HG03457 (cell line): ENCODE results near the gene INKA2.
"Not testable (repeated sequence)": the region's sequence is repeated elsewhere in the genome, so short reads cannot be mapped to it uniquely, and the experiment has no call there.

Experiments
- ATAC-seq: cut with Tn5 transposase; IDR thresholded peaks from one replicate; pipeline ENCODE4 v1.9.1; 2021; ENCODE audit warnings: moderate number of reproducible peaks; ENCODE audit not compliant: unreplicated experiment

INKA2 gene

DNA sequence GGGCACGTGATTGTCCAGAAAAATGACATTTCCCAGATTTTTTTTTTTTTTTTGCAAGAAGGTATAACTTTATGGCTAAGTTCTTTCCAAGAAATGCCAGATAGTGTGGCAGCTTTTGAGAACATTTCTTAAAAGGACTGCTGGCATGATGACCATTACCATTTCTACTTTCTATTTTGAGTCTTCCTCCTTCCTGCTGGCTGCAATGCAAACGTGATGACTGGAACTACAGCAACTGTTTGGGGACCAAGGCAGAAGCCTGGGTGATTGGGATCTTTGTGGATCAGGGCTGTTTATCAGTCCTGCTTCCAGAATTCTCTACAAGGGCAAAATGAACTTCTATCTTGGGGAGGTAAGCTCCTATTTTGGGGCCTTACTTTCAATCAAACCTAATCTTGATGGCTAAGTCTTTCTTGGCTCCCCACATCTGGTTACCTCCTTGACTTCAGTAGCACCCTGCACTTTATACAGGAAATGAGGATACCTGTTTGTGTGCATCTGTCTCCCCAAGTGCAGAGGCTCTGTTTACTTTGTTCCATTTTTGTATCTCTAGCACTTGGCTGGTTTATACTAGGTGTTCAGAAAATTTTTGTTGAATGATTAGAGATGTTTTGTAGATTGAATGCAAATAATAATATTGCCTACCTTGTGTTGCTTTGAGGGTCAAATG, 12.8 kb upstream of the INKA2 start:
- no peak for ATAC-seq

DNA sequence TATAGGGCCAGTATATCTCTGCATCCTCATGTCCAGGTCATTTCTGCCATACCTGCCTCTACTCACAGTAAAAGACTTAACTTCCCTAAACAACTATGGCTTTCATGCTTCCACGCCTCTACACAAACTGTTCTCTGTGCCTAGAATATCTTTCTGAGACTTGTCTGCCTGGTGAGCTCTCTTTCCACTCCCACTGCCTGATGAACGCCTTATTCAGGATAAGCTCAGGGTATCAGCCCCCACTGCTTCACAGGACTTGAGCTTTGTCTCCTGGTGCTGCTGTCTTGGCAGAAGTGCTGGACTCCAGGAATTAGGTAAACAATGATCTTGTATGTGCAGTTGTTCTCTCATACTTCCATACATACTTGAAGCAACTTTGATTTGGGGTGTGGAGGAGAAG, 11.7 kb upstream of the INKA2 start:
- ATAC-seq, result no peak

DNA sequence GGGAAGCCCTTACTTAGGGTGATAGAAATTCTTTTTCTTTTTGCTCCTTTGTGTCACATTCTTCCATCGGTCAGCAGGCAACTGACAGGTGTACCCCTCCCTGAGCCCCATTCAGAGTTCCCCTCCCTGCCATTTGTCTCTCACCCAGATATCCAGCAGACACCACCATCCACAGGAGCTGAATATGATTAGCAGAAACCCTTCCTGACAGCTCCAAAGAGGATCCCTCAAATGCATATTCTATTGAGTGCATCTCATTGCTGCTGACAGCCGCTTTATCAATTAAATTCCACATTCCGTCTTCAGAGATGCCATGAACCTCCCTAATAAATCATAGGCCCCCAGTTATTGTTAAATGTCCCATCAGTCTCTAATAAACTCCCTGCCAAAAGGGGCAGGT, 10.4 kb upstream of the INKA2 start:
- ATAC-seq, result no peak

DNA sequence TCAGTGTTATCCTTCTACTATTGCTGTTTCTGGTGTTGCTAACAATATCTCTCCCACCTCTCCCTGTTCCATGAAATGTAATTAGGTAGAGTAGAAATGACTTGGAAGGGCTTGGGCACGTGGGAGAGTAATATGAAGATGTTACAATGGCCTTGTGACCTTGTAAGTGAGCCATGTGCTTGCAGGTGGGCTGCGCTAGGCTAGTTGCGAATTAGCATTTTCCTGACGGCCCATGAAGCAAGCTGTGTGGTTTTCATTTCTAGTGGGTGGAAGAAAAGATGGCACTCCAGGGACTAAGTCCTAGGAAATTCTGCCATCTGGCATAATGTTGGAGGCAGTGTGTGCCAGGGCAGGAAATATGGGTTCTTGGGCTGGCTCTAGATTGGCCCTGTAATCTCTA, 8.8 kb upstream of the INKA2 start:
- no peak for ATAC-seq

DNA sequence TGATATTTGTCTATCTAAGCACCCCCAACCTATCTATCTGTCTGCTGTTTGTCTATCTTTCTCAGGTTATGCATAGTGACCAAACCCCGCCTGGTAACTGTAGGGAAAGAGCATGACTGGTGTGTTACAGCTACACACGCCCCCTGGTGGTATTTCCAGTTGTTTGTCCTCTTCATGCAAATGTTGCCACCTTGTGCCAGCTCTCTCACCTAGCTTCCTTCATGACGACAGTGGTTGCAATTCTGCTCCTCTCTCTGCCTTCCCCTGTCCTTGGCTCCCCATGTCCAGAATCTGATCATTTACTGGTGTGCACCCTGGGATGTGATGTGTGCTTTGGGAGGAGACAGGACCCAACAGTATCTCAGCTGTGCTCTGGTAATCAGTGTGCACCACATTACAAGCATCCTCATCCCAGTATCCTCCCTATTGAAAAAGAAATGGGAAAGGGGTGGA, 8.1 kb upstream of the INKA2 start:
- no peak for ATAC-seq

DNA sequence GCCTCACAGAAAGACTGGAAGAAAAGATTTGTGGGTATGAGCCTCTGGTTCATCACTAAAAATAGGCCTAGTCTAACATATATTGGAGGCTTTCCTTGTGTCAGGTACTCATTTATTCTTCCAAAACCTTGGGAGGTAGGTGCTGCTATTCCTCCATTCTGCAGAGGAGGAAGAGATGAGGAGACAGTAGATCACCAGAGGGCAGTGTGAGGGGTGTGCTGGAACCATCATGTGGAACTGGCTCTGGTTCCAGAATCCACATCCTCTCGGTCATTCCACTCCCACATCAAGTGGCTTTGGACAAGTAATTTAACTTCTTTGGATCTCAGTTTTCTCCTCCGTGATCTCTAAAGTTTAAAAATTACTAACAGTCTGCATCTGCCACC, 7.4 kb upstream of the INKA2 start:
- no peak for ATAC-seq

DNA sequence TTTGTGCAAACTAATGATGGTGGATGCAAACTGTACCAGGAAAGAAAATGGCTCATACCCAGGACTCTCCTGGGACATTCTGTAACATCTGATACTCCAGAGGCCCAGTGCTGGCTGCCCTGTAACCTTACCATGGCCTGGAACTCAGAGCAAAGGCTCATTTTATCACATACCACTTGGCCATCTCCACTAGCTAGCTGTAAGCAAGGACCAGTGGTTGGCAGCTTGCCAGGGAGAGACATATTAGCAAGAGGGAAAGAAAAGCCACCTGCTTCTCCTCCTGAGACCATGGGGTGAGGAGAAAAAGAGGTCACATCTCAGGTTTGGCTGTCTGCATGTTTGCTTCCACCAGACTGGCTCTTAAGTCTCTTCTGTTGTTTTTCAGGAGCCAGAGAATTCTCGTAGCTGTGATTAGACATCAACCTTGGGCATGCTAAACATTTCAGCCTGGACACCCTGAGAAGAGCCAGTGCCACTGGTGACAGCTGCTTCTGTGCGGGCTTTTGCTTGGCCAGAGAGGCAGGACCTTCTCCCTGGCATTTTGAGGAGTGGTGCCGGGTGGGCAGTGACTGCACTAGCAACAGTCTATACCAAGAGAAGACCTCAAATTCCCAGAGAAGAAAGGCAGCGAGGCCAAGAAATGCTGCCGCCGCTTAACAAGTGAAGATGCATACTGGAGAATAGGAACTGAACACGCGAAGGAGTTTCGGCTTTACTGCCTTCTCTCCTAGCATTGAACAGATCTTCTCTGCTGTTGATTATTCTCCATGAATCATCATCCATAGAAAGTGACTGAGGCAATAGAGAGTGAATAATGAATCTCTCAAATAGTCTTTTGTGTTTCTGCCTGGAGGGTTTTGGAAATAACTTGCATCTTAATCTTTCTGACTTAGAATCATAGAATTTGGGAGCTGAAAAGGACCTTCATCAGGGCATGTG, 6.7 kb upstream of the INKA2 start:
- ATAC-seq, result no peak

DNA sequence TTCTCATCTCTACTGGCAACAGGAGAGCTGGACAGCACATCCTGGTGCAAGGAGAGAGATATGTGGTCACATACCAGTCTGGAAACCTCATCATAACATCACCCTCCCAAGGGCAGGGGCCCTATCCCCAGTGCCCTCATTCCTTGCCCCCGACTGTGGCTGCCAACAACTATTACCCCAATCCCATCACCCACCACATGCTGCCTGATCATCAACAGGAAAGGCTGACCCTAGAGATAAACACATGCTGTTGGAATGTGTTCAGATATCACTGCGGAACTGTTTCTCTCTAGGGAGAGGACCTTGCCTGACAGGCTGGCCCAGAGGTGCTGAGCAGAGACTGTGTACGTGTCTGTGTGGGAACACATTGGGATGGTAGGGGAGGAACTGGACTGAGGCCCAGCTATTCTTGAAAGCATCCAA, 4.5 kb upstream of the INKA2 start:
- ATAC-seq, result no peak

DNA sequence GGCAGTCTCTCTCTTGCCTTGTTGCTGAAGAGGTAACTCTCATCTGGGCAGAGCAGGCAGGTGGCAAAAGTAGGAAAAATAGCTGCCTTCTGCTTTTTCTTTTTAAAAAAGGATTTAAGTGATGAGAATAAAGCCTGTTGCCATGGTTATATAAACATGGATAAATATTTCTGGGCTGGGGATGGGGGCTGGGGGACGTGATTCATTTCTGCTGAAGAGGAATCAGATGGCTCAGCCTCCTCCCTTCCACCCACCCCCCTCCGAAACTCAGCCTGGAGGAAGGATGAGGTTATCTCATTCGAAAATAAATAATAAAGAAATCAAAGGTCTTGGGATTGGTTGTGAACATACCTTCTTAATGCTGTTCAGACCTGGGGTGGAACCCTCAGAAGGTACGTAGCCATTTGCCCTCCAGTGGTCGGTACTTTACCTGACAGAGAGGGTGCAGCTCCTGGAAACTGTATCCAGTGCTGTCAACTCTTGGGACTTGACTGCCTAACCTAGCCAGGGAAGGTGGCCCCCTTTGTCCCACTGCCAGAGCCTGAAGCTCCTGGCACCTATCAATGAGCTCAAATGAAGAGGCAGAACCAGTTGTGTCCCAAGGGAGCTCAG, 3.8 kb upstream of the INKA2 start:
- no peak for ATAC-seq

DNA sequence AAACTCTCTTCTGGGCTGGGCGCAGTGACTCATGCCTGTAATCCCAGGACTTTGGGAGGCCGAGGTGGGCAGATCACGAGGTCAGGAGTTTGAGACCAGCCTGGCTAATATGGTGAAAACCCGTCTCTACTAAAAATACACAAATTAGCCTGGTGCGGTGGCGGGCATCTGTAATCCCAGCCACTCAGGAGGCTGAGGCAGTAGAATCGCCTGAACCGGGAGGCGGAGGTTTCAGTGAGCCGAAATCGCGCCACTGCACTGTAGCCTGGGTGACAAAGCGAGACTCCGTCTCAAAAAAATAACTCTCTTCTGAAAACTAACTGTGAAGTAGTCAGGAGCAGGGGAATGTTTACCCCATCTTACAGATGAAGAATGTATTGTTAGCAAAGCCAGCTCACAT, 3.1 kb upstream of the INKA2 start:
- ATAC-seq, result not testable (repeated sequence)

DNA sequence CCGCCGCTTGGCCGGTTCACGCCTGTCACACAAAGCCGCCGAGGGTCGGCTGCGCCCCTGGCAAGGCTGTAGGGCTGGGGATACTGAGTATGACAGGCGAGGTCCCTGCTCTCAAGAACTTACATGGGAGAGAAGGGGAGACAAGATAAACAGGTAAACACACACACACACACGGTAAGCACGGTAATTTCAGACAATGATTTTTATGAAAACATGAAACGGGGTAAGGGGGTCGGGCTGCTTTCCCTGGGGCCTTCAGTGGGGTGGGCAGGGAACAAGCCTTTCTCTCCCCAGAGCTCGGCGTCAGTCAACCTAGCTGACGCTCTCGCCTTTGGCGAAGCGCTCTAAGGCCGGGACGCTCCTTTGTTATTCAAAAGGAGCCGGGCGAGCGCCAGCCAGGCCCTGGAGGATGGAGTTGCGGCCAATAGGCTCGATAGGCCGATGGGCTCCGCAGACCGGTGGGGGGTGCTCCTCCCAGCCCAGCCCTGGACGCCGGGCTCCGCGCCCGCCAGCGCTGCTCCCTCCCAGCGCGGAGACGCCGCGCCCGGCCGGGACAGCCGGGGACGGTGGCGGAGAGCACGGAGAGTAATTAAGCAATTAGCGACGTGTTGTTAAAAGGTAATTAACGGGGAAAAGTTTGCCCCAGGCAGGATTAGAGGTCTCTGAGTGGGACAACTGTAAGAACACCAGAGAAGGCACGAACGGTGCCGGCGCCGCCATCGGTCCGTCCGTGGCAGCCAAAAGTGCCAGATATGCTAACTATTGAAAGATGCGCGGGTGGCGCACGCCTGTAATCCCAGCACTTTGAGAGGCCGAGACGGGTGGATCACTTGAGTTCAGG, 950 bp upstream of the INKA2 start:
- ATAC-seq, result no peak

DNA sequence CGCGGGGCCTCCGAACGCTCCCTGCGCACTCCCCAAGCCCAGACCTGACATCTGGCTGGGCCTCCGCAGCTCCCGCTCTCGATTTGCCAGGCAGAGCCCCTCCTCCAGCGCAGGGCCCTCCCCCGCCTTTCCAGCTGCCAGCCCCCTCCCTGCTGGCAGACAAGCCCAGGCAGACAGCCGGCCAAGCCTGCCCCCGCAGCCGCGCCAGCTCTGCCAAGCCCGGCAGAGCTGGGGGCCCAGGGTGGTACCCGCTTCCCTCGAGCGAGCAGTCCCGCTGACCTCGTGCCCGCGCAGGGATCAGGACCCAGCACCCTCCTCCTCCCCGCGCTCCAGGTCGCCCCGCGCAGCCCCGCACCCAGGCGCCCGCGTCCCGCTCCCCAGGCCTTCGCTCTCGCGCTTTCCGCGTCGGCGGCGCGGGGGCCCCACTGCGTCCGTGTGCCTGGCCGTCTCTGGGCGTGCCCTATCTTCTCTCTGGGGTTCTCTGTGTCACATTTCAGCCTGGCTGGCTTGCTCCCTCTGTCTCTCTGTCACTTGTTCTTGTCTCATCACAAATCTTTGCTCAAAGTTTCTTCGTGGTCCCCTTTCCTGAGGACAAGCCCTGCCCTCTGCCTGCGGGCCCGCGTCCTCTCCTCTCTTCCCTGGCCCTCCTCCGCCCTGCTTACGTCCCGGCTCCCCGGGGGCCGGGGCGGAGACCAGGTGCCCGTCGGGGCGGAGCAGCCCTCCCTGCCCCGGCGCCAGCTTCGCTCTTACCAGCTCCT, 580 bp downstream of the INKA2 start:
- peak; percentile 38 for ATAC-seq

DNA sequence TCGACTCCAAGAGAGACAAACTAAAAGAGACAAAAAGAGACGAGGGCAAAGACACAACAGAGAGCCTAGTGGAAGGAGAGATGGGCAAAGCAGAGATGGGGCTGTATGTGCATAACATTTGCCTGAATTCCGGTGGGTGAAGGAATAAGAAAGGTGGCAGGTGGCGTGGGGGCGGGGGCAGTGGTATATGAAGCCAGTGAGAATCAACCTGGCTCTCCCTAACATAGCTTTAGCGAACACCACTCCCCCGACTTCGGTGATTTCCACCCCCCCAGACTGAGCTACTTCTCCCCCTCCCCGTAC, 1.1 kb downstream of the INKA2 start:
- no peak for ATAC-seq

DNA sequence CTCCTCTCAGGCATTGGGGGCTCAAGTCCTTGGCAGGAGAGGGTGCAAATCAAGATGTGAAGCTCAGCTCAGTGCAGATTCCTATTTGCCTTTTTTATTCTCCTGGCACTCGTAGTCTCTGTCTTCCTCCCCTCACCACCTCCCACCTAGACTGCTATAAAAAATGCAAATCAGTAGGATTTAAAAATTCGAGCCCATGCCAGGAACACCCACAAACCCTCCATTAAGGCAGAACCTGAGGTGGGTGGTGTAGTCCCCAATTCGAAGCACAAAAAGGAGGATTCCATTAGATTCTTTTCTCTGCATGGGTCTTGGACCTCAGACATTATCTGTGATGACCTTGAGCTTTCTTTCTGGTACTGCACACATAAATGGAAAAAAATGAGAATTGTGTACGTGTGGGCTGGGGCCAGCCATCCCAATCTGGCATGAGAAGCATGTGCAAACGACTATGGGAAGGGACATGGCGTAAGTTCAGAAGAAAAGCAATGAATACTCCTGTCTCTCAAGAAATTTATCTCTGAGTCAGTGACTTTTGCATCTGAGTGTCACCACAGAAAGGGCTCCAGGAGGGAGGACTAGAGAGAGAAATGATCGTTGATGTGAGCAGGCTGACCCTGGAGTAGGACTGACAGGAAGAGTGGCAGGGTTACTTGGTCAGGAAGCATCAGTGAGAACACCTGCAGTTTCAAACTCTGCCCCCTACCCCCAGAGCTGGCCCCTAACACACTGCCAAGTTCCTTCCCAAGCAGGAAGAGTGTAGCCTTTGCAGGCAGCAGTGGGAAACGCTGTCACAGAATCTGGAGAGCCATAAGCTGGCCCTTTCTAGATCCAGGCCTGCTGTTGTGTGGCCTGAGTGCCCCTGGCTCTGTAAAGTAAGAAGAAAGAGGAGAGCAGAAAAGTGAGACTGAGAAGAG, 1.7 kb downstream of the INKA2 start:
- ATAC-seq, result no peak

DNA sequence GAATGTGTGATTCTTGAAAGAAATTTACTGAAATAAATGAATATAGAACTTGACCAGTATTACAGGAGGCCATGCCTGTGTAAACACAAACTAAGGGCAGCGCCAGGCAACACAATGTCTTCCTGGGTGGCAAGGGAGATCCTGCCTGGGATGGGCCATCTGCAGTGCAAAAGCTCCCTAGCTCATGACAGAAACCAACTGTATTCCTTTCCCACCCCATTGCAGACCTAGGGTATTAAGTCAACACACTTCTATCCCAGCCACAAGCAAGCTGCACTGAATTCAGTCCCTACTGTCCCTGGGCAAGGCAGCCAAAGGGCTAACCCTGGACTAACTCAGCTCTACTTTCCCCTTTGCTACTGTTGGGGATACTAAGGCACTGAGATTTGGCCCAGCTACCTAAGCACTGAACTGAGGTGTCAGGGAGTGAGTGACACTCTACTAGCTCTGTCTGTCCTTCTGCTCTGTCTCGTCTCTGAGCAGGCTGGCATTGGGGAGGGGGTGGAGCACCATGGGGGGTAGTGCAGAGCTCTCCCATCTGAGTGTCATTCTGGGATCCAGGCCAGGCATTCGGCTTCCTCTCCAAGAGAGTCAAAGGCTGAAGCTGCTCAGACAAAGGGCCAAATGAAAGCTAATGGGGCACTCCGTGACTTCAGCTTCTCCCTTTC, 2.5 kb downstream of the INKA2 start:
- ATAC-seq, result no peak

DNA sequence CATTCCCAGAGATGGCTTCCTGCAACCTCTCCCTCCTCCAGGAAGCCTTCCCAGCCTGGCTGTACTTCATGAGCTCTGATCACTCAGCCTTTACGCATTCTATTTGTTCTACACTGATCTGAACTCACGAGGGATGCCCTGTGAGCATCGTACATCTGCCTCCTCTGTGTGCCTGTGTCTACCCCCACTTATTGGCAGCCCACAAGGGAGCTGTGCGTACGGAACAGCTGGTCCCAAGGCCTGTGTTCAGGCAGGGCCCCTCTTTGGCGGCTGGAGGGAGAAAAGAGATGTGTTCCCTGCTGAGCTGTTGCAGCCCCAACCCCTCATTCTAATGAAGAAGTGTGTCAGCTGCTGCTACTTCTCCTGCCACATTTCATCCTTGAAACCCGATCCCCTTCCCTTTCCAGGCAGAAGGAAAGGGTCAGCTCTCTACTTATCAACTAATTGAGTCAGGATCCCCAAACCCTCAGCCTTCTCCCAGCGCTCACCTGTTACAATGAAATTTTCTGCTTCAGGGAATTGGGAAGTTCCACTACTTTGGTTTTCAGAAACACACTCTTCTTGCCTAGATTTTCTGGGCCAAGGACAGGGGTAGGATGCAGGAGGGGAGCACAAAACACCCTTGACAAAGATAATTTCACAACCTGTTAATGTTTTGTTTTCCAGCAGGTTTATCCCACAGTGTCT, 3.2 kb downstream of the INKA2 start:
- ATAC-seq, result no peak

DNA sequence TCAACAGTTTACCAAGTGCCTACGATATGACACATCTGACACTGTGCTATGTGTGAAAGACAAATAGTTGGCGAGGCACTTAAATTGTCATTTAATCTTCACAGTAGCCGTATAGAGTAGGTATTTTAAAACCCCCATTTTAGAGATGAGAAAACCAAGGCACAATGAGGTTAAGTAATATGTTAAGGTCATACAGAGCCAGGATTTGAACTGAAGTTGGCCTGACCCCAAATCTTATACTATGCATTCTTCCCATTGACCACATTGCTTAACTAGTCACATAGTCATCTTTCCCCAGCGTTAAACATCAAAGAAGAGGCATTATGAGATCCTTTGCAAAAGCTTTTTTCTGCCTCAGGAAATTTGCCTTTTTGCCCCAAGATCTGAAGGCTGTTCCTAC, 3.9 kb downstream of the INKA2 start:
- no peak for ATAC-seq

DNA sequence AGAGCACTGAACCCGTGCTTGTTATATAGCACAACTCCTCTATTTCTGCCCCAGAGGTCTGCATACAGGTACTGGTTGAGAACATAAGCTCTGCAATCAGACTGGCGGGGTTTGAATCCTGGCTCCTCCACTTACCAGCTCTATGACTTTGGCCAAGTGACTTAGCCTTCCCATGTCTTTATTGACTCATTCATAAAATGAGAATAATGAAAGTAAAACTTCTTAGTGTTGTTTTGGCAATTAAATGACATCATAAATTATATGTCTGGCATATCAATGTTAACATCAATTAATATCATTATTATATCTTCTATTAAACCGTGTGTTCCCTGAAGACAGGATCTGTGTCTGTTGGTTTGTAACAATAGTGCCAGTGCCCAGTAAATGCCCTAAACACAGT, 4.3 kb downstream of the INKA2 start:
- no peak for ATAC-seq
